GM21367 (cell line): ENCODE measurements around the gene SYN1.

ENCODE experiments used
- ATAC-seq: cut with Tn5 transposase; IDR thresholded peaks from one replicate; pipeline ENCODE4 v1.9.1; 2021; ENCODE audit not compliant: unreplicated experiment

The SYN1 gene

GRCh38 chrX:47634871-47635575, 15.4 kb upstream of the SYN1 start:
- no peak for ATAC-seq

- ATAC-seq: no peak
Observed at GRCh38 chrX:47633689-47634590, 14.3 kb upstream of the SYN1 start.

- ATAC-seq: no peak
Observed at GRCh38 chrX:47632666-47633065, 13.0 kb upstream of the SYN1 start.

- no peak for ATAC-seq
Observed at GRCh38 chrX:47631676-47632075, 12.0 kb upstream of the SYN1 start.

GRCh38 chrX:47629419-47630200, 10.0 kb upstream of the SYN1 start, which contains the start of gene CFP:
Gene CFP, minus strand, starts transcription at chrX:47629930. Its CDS starts 86 bp downstream, at chrX:47629844.
- no peak for ATAC-seq

- ATAC-seq: no peak
Observed at GRCh38 chrX:47628982-47629381, 9.3 kb upstream of the SYN1 start.

- ATAC-seq: no peak
Observed at GRCh38 chrX:47625365-47625764, 5.7 kb upstream of the SYN1 start.

GRCh38 chrX:47623540-47624027, 3.9 kb upstream of the SYN1 start:
- no peak for ATAC-seq

- ATAC-seq: no peak
Observed at GRCh38 chrX:47621851-47622250, 2.2 kb upstream of the SYN1 start.

GRCh38 chrX:47620303-47620685, 637 bp upstream of the SYN1 start:
- no peak for ATAC-seq

- ATAC-seq: no peak
Observed at GRCh38 chrX:47618923-47619485, 653 bp downstream of the SYN1 start.

- no peak for ATAC-seq
Observed at GRCh38 chrX:47614618-47615017, 5.0 kb downstream of the SYN1 start.

GRCh38 chrX:47613082-47613481, 6.6 kb downstream of the SYN1 start:
- no peak for ATAC-seq

GRCh38 chrX:47612418-47612817, 7.2 kb downstream of the SYN1 start:
- ATAC-seq: no peak

- ATAC-seq: no peak
Observed at GRCh38 chrX:47611926-47612325, 7.7 kb downstream of the SYN1 start.

GRCh38 chrX:47611489-47611888, 8.2 kb downstream of the SYN1 start:
- ATAC-seq: no peak

- no peak for ATAC-seq
Observed at GRCh38 chrX:47610511-47610910, 9.1 kb downstream of the SYN1 start.

- no peak for ATAC-seq
Observed at GRCh38 chrX:47608130-47608810, 11.4 kb downstream of the SYN1 start.

- no peak for ATAC-seq
Observed at GRCh38 chrX:47607091-47607490, 12.6 kb downstream of the SYN1 start.

- ATAC-seq: no peak
Observed at GRCh38 chrX:47605024-47605423, 14.6 kb downstream of the SYN1 start.
